ENCODE data around the gene DEFB108B.
A peak's percentile ranks its signal among the peaks of the same experiment; 100 is the strongest.
"Not testable (repeated sequence)": the region's sequence is repeated elsewhere in the genome, so short reads cannot be mapped to it uniquely, and the experiment has no call there.

DNA sequence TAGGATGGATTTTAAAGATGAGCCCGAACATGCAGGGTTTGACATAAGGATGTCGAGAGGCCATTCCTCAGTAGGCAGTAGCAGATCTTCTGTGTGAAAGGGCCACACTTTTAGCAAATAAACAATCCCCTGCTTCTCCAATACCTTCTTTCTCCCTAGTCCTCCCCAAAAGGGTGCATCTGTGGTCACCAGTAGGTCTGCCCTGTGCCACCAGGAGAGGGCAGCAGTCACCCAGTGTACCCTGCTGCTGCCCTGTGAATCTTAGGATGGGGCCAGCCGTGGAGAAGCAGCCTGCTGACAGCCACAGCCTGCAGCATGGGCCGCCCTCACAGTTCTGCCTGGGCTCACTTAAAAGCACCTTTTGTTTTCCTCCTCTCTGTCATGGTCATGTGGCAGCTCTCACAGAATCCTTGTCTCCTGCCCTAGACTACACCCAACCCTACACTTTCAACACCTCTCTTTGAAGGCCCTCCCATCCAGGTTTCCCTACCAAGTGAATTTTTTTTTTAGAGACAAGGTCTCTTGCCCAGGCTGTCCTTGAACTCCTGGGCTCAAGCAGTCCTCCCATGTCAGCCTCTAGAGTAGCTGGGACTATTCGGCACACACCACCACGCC is 40.3 kb upstream of the DEFB108B start:
- peak; percentile 35 to 57 for TF ChIP-seq CTCF (conservative IDR thresholded peaks at IDR 0.05 in 1 of 2, IDR thresholded peaks at IDR 0.05 in 1 of 2; ENCODE audit: extremely low read depth in 1 of 2, insufficient read depth in 1 of 2, low read depth in 1 of 2, low read length in 2 of 2)
- not testable (repeated sequence) for TF ChIP-seq EZH2 (IDR thresholded peaks at IDR 0.05; ENCODE audit: borderline replicate concordance, low read length)

All from mammary epithelial cell (primary cell).